CD14-positive monocyte (primary cell): Measurements from ENCODE around the gene RBMS1. TPM values are rescaled to one million over a fixed set of nuclear protein-coding genes. Genes with fewer than 3 reads are reported as not detected.

Experiments
- DNase-seq, 3 donors: peaks; one replicate each; pipeline ENCODE4 v3.0.0-alpha.2; 2011 to 2022
- H2AFZ ChIP-seq: 2 replicates; pipeline ENCODE4 v1.6.0; 2012; ENCODE audit warnings: mild to moderate bottlenecking, low read depth, low read length, inconsistent platforms; ENCODE audit not compliant: insufficient read depth, poor library complexity, severe bottlenecking
- H3K27ac ChIP-seq, 2 donors: 1 replicate in 1 of 2; 2 replicates in 1 of 2; pipeline ENCODE4 v1.5.1; 2012 to 2013; ENCODE audit warnings: low read length in 2 of 2, control low read depth in 1 of 2, inconsistent platforms in 1 of 2, low read depth in 1 of 2, mild to moderate bottlenecking in 1 of 2
- H3K27me3 ChIP-seq, 2 donors: one replicate each; pipeline versions ENCODE4 v1.6.0 to v1.6.1; 2011 to 2013; ENCODE audit warnings: low read length in 2 of 2; ENCODE audit not compliant: control insufficient read depth in 2 of 2, insufficient read depth in 2 of 2
- H3K36me3 ChIP-seq, 2 donors: replicated peaks in 1 of 2; 1 replicate in 1 of 2; 2 replicates in 1 of 2; pipeline versions ENCODE4 v1.5.1 to v1.6.1; 2012 to 2013; ENCODE audit warnings: low read length in 2 of 2, control low read depth in 1 of 2, inconsistent platforms in 1 of 2, mild to moderate bottlenecking in 1 of 2; ENCODE audit not compliant: insufficient read depth in 2 of 2, control insufficient read depth in 1 of 2
- H3K4me1 ChIP-seq, 2 donors: 1 replicate in 1 of 2; 2 replicates in 1 of 2; pipeline versions ENCODE4 v1.5.1 to v1.6.1; 2012 to 2013; ENCODE audit warnings: low read length in 2 of 2, control low read depth in 1 of 2, inconsistent platforms in 1 of 2, mild to moderate bottlenecking in 1 of 2, moderate library complexity in 1 of 2; ENCODE audit not compliant: insufficient read depth in 2 of 2, control insufficient read depth in 1 of 2
- H3K4me2 ChIP-seq: replicated peaks from 2 replicates; pipeline ENCODE3; 2012; ENCODE audit warnings: low read length, moderate library complexity, mild to moderate bottlenecking; ENCODE audit not compliant: poor library complexity, severe bottlenecking; ENCODE audit errors: extremely low read depth
- H3K4me3 ChIP-seq, 3 experiments: fragments of 200-600 bp in 1 of 3; sonication (generic) in 1 of 3; replicated peaks in 1 of 3; 1 replicate in 2 of 3; 2 replicates in 1 of 3; pipeline ENCODE4 v1.5.1; 2011 to 2013; ENCODE audit warnings: low read length in 3 of 3, mild to moderate bottlenecking in 3 of 3, control low read depth in 2 of 3, low read depth in 2 of 3, inconsistent platforms in 1 of 3, moderate library complexity in 1 of 3
- H3K79me2 ChIP-seq: 2 replicates; pipeline ENCODE4 v1.6.0; 2012; ENCODE audit warnings: mild to moderate bottlenecking, control low read depth, inconsistent platforms, low read length, moderate library complexity; ENCODE audit not compliant: insufficient read depth
- H3K9ac ChIP-seq: 2 replicates; pipeline ENCODE4 v1.6.0; 2017; ENCODE audit warnings: low read length, mild to moderate bottlenecking; ENCODE audit not compliant: insufficient read depth, poor library complexity, severe bottlenecking
- H3K9me3 ChIP-seq, 2 donors: replicated peaks in 1 of 2; 1 replicate in 1 of 2; 2 replicates in 1 of 2; pipeline versions ENCODE4 v1.5.1 to v1.6.1; 2012 to 2013; ENCODE audit warnings: low read length in 2 of 2, control low read depth in 1 of 2; ENCODE audit not compliant: control insufficient read depth in 1 of 2, insufficient read depth in 1 of 2
- H4K20me1 ChIP-seq: 2 replicates; pipeline ENCODE4 v1.6.0; 2012; ENCODE audit warnings: mild to moderate bottlenecking, low read length, control low read depth, moderate library complexity; ENCODE audit not compliant: insufficient read depth
- H3K27ac Mint-ChIP-seq, 7 donors: one replicate each; pipeline ENCODE4 v1.8.0; 2020; ENCODE audit warnings: mild to moderate bottlenecking in 7 of 7, mixed read lengths in 7 of 7, moderate library complexity in 6 of 7, inconsistent platforms in 2 of 7
- H3K27me3 Mint-ChIP-seq, 3 donors: one replicate each; pipeline ENCODE4 v1.8.0; 2021 to 2022; ENCODE audit warnings: low read depth in 3 of 3, mild to moderate bottlenecking in 3 of 3, mixed read lengths in 3 of 3, moderate library complexity in 3 of 3, inconsistent platforms in 1 of 3
- H3K36me3 Mint-ChIP-seq, 2 donors: one replicate each; pipeline ENCODE4 v1.8.0; 2020; ENCODE audit warnings: mixed read lengths in 2 of 2, inconsistent platforms in 1 of 2, mild to moderate bottlenecking in 1 of 2
- H3K4me1 Mint-ChIP-seq: one replicate; pipeline ENCODE4 v1.8.0; 2020; ENCODE audit warnings: mild to moderate bottlenecking, mixed read lengths
- H3K4me3 Mint-ChIP-seq, 2 donors: one replicate each; pipeline ENCODE4 v1.8.0; 2020; ENCODE audit warnings: mild to moderate bottlenecking in 2 of 2, mixed read lengths in 2 of 2, moderate library complexity in 1 of 2
- H3K9me3 Mint-ChIP-seq, 7 donors: one replicate each; pipeline ENCODE4 v1.8.0; 2020 to 2022; ENCODE audit warnings: mixed read lengths in 7 of 7, mild to moderate bottlenecking in 6 of 7, moderate library complexity in 6 of 7, inconsistent platforms in 2 of 7
- WGBS: methylation state at CpG from one replicate; pipeline ENCODE4 v1.1.5; 2013; ENCODE audit warnings: missing lambda C conversion rate; ENCODE audit not compliant: insufficient coverage; 5-methylcytosine and 5-hydroxymethylcytosine counted together
- intact Hi-C, 2 donors: fragments of 100-400 bp; cut with micrococcal nuclease; formaldehyde crosslinking; loops; one replicate each; pipeline versions ENCODE4 v1.15.0 to v1.15.1; 2023
- polyA plus RNA-seq, 3 donors: library from polyadenylated mRNA; depleted of rRNA in 1 of 3; unstranded in 2 of 3; stranded (reverse) in 1 of 3; fragments of 300-500 nt in 2 of 3; fragments of >200 nt in 1 of 3; fragmentation: Illumina TruSeq in 2 of 3; gene quantifications; 1 replicate in 2 of 3; 2 replicates in 1 of 3; pipeline ENCODE4 v1.2.3, GENCODE V29; 2012 to 2021
- TF ChIP-seq, protein P1 (sequence below): fragments of 200-600 bp; IDR thresholded peaks from one replicate; pipeline ENCODE4 v1.8.0; 2022; ENCODE audit warnings: antibody characterized with exemption, mild to moderate bottlenecking

Gene RBMS1
- polyA plus RNA-seq, 3 donors, result 88.2 to 91.2 (median 89.4) TPM

DNA sequence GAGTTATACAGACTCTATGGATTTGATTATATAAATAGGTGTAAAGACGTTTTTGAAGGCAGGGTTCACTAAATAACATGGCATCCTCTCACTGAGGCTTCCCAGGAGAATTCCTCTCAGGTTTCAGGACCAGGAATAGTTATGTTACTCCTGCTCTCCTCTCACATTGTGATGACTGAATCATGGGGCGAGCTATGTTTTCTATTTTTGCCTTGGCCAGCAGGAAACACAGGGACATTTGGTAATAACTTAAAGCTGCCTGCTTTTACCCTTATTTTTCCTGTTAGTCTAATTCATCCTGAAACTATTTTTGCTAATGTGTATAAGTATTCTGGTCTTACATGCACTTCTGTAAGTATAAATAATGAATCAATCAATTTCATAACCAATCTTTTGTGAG, 178.3 kb downstream of the RBMS1 start:
- H3K27me3 ChIP-seq, result no peaks in the 10 kb centered on the region
- no peaks in the 10 kb centered on the region for H3K9me3 Mint-ChIP-seq
- no peaks in the 10 kb centered on the region for H3K27me3 Mint-ChIP-seq
- peaks cover 9% of the 10 kb centered on the region for H3K4me1 Mint-ChIP-seq
- DNase-seq, result no peak
- H4K20me1 ChIP-seq, result peaks cover 87% of the 10 kb centered on the region
- peaks cover 45 to 51% of the 10 kb centered on the region in 2 donors for H3K36me3 Mint-ChIP-seq
- no peak overlapping the region for H3K4me2 ChIP-seq
- no peak overlapping the region for H3K27ac Mint-ChIP-seq
- H3K9ac ChIP-seq, result no peak overlapping the region
- H3K9me3 ChIP-seq, result no peaks in the 10 kb centered on the region
- no CpG with 5 or more reads among the region's 2 CpGs for WGBS
- TF ChIP-seq, protein P1, sequence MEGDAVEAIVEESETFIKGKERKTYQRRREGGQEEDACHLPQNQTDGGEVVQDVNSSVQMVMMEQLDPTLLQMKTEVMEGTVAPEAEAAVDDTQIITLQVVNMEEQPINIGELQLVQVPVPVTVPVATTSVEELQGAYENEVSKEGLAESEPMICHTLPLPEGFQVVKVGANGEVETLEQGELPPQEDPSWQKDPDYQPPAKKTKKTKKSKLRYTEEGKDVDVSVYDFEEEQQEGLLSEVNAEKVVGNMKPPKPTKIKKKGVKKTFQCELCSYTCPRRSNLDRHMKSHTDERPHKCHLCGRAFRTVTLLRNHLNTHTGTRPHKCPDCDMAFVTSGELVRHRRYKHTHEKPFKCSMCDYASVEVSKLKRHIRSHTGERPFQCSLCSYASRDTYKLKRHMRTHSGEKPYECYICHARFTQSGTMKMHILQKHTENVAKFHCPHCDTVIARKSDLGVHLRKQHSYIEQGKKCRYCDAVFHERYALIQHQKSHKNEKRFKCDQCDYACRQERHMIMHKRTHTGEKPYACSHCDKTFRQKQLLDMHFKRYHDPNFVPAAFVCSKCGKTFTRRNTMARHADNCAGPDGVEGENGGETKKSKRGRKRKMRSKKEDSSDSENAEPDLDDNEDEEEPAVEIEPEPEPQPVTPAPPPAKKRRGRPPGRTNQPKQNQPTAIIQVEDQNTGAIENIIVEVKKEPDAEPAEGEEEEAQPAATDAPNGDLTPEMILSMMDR, result no peak
- H3K4me1 ChIP-seq, result no peaks in the 10 kb centered on the region
- H3K36me3 ChIP-seq, result peaks cover 26 to 69% of the 10 kb centered on the region in 2 donors
- H2AFZ ChIP-seq, result no peak overlapping the region
- no peak overlapping the region for H3K4me3 ChIP-seq
- H3K27ac ChIP-seq, result no peak overlapping the region
- intact Hi-C loops, result no loop called here
- peaks cover 23% of the 10 kb centered on the region for H3K79me2 ChIP-seq
- H3K4me3 Mint-ChIP-seq, result no peak overlapping the region

DNA sequence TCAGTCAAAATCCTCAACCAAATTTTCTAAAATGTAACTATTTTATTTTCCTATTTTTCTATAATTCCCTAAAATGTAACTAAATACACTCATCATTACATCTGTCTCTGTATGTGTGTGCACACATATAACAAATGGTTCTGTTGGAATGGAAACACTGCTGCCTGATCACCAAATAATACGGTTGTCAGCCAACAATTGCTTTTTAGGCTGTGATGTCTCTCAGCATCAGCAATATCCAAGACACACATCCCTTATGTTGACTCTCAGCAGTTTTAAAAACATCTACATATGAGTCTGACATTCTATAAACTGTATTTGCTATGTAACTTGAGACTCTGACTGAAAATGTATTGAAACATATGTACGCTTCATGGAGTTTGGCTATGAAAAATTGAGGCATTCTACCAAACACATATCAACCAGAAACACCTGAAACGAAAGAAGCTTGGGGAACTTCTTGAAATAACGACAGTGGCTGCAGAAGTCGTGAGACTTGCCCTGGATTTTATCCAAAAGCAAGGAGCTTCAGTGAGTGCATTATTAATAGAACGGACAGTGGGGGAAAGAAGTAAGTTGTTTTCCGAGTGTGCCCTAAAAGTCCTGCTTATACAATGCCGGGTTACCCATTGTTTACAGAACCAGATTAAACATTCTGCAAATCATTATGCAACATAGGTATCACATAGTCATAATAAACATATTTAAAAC, 183.3 kb downstream of the RBMS1 start:
- TF ChIP-seq, protein P1, result no peak
- Mint-ChIP-seq H3K9me3 (no peaks in the 10 kb centered on the region), H3K36me3 (peaks cover 58 to 73% of the 10 kb centered on the region in 2 donors), H3K27ac (no peak overlapping the region), H3K27me3 (no peaks in the 10 kb centered on the region), H3K4me1 (no peaks in the 10 kb centered on the region), H3K4me3 (no peak overlapping the region)
- Histone ChIP-seq H3K36me3 (peaks cover 42 to 94% of the 10 kb centered on the region in 2 donors), H3K9ac (no peak overlapping the region), H3K4me3 (no peak overlapping the region), H3K4me2 (no peak overlapping the region), H3K27me3 (no peaks in the 10 kb centered on the region), H2AFZ (no peak overlapping the region), H4K20me1 (peaks cover 81% of the 10 kb centered on the region), H3K4me1 (no peaks in the 10 kb centered on the region), H3K27ac (no peak overlapping the region), H3K9me3 (no peaks in the 10 kb centered on the region), H3K79me2 (peaks cover 20% of the 10 kb centered on the region)
- WGBS, result 100% methylated on average over 1 of the region's 8 CpGs
- no peak for DNase-seq
- intact Hi-C loops, result no loop called here
